ENCODE results near the gene LTA.
"Not testable (repeated sequence)": the region's sequence is repeated elsewhere in the genome, so short reads cannot be mapped to it uniquely, and the experiment has no call there.

The LTA gene

GRCh38 chr6:31543639-31544038, 28.4 kb upstream of the LTA start:
- no peak for DNase-seq

GRCh38 chr6:31544676-31545075, 27.4 kb upstream of the LTA start:
- DNase-seq = no peak

DNA sequence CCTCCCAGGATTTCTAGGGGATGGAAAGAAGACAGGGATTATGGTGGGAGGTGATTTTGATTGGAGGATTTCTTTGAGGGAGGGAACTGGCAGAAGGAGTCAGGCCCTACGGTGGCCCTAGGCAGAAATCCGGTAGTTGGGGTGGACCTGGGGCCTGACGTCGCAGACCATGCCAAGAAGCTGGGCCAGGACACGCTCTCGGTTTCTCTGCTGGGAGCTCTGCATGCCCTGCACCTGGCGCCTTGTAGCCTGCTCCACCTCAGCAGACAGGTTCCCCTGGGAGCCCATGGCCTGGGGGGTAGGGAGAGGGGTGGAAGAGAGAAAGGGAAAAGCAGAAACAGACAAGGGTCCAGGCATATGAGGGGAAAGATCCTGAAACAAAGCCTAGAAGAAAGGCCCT, 26.8 kb upstream of the LTA start:
- DNase-seq = no peak

- peak; percentile 85 to 90 for DNase-seq
Measured at GRCh38 chr6:31546339-31546957, 25.6 kb upstream of the LTA start, which contains the start of gene ATP6V1G2. TSS of gene ATP6V1G2 (minus strand) at chr6:31546608. CDS start at chr6:31546559, 49 bp downstream.

- peak; percentile 81 to 82 for DNase-seq
Measured at GRCh38 chr6:31546958-31547726, 24.9 kb upstream of the LTA start, which contains the start of gene NFKBIL1. TSS of gene NFKBIL1 (plus strand) at chr6:31547608. CDS start at chr6:31547695, 87 bp downstream.

DNA sequence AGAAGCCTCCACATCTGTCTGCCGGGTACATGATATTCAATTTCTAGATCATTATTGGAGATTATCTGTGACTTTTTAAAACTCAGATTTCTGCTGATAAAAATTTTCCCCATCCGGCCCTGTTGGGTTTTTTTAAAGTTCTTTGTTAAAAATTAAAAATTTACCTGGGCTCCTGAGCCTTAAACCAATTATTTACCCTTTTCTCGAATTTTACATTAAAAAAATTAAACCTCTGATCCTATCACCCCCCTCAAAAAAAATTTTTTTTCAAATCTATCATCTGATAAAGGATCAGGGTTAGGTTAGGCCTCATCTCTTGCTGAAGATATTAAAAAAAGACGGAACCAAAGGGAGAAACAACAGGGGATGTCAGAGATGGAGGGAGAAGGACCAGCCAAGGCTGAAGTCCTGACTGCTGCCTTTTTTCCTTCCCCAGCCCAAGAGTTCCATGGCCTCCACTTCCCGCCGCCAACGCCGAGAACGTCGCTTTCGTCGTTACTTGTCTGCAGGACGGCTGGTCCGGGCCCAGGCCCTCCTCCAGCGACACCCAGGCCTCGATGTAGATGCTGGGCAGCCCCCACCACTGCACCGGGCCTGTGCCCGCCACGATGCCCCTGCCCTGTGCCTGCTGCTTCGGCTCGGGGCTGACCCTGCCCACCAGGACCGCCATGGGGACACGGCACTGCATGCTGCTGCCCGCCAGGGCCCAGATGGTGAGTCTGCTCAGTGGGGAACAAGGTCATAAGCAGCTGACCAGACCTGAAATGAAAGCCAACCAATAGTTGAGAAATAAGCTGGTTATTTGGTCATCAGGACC, 24.2 kb upstream of the LTA start:
- no peak for DNase-seq

- no peak for DNase-seq
Measured at GRCh38 chr6:31548544-31548873, 23.6 kb upstream of the LTA start.

- DNase-seq = not testable (repeated sequence)
Measured at GRCh38 chr6:31551371-31551770, 20.7 kb upstream of the LTA start.

- DNase-seq = no peak
Measured at GRCh38 chr6:31556307-31556706, 15.8 kb upstream of the LTA start.

DNA sequence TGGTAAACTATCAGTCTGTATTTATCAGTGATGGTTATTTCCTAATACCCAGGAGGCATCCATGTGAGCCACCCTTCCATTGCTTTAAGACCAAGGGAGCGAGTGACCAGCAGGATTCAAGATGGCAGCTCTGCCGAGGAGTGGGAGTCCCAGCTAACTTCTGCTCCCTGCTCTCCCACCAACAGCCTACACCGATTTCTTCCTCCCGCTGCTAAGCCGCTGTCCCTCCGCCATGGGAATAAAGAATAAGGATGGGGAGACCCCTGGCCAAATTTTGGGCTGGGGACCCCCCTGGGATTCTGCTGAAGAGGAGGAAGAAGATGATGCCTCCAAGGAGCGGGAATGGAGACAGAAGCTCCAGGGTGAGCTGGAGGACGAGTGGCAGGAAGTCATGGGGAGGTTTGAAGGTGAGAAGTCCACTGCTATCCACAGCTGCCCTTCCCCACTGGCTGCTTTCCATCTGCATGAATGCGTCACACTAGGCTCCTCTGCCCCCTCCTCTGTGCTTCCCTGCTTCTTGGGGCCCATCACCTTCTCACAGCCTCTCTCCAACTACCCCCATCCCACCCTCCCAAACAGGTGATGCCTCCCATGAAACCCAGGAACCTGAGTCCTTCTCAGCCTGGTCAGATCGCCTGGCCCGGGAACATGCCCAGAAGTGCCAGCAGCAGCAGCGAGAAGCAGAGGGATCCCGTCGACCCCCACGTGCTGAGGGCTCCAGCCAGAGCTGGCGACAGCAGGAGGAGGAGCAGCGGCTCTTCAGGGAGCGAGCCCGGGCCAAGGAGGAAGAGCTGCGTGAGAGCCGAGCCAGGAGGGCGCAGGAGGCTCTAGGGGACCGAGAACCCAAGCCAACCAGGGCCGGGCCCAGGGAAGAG, 14.4 kb upstream of the LTA start:
- no peak for DNase-seq

DNA sequence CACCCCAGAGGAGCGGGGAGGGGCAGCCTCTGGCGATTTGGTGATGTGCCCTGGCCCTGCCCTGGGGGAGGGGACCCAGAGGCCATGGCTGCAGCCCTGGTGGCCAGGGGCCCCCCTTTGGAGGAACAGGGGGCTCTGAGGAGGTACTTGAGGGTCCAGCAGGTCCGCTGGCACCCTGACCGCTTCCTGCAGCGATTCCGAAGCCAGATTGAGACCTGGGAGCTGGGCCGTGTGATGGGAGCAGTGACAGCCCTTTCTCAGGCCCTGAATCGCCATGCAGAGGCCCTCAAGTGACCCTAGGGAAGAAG, 13.8 kb upstream of the LTA start:
- DNase-seq = no peak

DNA sequence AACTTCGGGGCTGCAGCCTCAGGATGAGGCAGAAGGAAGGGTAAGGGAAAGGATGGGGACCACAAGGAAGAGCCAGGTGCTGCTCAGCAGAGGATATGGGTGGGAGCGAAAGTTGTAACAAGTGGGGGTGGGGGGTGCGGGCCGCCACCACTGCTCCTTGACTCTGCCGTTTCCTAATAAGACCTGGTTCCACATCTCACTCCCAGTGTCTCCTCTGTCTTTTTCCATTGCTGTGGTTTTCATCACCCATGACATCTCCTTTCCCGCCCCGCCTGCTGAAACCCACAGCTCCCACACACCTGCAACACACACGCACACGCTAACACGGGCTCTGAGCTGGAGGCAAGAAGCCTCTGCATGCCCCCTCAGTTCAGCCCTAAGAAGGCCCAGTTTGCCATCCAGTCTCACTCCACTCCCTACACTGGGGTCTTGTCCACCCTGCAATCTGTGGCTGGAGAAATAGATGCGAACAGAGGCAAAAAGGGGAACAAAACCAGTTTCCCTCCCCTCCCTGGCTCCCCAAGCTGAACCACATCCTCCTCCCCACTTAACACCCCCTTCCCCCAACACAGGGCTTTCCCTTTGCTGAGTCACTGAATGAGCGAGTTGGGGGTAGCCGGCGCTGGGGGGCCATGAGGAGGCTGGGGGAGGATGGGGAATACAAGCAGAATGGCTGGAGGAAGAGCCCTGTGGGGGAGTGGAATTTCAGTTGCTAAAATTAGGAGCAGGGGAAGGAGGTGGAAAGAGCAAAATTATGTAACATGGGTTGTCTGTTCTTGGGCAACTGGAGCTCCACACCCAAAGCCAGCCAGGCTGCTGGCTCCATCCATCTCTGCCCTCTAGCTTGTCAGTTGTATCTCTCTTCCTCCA, 13.2 kb upstream of the LTA start:
- peak in 1 of 2 donors; percentile 57 for DNase-seq

DNA sequence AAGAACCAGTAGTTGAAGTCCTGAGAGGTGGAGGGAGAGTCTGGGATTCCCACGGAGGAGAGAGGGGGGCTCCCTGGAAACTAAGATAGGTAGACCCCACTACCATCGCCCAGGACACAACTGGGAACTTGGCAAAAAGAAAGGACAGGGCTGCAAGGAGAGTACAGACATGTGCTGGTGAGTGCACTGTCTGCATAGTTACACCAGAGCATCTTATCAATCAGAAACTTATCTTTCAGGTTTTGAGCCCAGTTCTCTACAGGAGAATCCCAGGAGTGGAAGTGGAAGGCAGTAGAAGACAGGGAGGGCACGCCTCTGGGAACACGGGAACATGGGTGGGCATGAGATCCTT, 12.5 kb upstream of the LTA start:
- DNase-seq = no peak

DNA sequence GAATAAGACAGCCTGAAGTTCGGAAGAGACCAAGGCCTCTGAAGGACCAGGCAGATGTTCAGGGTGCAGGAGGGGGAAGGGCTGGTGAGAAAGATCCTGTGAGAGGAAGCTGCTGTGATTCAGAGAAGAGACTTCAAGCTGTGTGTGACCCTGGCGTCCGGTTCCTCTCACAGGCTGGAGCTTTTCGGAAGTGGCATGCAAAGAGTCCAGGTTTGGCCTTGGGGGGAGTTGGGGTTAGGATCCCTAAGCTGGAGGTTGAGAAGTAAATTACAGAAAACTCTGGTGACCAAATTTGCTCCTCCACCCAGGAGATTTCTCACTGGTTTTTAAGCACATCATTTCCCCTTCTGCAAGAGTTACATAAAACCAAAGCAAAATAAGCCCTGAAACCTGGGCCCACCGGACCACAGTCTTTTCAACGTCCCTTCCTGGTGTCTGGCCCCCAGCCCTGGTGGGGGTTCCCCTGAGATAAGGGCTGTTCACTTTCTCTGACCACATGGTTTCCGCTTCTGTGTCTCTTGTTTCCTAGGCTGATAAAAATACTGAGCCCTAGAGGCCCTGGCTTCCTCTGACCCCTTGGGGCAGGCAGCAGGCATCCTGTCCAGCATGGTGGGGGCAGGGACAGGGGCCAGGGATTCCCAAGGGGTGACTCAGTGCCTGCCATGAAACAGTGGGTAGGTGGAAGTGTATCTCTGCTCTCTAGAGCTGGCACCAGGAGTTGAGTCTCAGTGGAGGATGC, 12.0 kb upstream of the LTA start:
- DNase-seq = no peak

- no peak for DNase-seq
Measured at GRCh38 chr6:31560697-31561058, 11.4 kb upstream of the LTA start.

DNA sequence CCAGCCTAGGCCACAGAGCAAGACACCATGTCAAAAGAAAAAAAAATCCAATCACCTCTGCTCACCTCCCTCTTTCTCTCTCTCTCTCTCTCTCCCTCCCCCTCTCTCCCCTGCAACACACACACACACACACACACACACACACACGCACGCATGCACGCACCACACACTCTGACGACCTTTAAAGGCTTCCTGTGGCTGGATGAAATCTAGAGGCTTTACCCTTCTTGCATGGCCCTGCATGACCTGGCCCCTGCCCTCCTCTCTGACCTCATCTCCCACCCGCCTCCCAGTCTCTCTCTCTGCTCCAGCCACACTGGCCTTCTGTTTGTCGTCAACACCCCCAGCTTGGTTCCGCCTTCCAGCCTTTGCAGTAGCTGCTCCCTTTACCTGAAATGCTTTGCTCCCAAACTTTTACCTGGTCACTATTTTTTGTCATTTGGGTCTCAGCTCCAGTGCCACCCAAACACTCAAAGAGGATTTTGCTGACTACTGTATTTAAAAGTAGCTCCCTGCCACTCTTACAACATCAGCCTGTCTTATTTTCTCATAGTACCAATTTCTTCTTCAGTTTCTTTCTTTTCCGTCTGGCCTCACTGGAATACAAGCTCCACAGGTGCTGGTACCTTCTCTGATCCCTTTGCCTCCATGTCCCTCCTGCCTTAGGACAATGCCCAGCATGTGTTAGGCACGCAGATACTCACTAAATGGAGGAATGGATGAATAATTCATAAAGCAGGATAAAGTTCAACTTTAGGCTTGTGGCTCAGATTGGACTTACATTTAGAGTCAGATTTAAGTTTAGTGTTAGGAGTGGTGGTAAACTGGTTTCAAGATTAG, 4.3 kb upstream of the LTA start:
- no peak for DNase-seq

- DNase-seq = no peak
Measured at GRCh38 chr6:31568537-31568961, 3.5 kb upstream of the LTA start.

DNA sequence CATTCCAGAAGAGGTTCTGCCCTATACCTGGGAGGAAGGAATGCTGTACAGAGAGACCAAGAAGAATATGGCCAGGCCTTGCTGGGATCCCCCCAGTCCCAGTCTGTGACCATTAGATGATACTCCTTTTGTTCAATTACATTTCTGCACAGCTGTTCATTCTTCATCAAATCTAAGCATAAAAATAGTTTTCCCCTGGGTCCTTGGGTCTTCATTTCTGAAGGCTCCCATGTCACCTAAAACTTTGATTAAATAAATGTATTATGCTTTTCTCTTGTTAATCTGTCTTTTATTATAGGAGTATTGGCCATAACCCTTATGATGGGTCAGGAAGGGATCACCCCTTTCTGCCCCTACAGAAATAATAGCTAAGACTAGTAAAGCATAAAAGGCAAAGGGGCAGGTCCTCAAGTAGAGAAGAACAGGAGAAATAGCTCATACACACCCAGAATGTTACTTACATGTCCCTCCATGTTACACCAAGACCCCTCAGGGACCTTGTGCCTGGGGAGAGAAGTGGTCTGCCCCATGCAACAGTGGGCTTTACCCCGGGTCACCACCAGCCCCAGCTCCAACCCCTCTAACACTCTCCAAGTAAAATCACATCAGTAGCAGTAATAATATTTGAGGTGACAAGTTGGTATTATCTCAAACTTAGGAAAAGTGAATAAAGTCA, 2.1 kb upstream of the LTA start:
- DNase-seq = no peak

DNA sequence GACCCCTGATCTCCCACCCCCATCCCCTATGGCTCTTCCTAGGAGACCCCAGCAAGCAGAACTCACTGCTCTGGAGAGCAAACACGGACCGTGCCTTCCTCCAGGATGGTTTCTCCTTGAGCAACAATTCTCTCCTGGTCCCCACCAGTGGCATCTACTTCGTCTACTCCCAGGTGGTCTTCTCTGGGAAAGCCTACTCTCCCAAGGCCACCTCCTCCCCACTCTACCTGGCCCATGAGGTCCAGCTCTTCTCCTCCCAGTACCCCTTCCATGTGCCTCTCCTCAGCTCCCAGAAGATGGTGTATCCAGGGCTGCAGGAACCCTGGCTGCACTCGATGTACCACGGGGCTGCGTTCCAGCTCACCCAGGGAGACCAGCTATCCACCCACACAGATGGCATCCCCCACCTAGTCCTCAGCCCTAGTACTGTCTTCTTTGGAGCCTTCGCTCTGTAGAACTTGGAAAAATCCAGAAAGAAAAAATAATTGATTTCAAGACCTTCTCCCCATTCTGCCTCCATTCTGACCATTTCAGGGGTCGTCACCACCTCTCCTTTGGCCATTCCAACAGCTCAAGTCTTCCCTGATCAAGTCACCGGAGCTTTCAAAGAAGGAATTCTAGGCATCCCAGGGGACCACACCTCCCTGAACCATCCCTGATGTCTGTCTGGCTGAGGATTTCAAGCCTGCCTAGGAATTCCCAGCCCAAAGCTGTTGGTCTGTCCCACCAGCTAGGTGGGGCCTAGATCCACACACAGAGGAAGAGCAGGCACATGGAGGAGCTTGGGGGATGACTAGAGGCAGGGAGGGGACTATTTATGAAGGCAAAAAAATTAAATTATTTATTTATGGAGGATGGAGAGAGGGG, 1.4 kb downstream of the LTA start:
- no peak for DNase-seq

Data from stimulated activated CD4-positive, alpha-beta T cell treated with anti-CD3 and anti-CD28 coated beads, Interleukin-2, amount 100 ng/mL, for 48 hours (primary cell).